22Rv1 (cell line): Measurements from ENCODE around the gene GNL3.

ENCODE experiments used
- CTCF ChIP-seq: fragments of 450-650 bp; IDR thresholded peaks from 2 replicates; pipeline ENCODE4 v1.5.1; 2017; ENCODE audit warnings: mild to moderate bottlenecking
- ZFX ChIP-seq: fragments of 450-650 bp; IDR thresholded peaks from 2 replicates; pipeline ENCODE4 v1.6.1; 2017; ENCODE audit warnings: antibody characterized with exemption, borderline replicate concordance

- TF ChIP-seq CTCF (no peak), ZFX (no peak)
Measured at GRCh38 chr3:52721730-52722008, 35.8 kb downstream of the GNL3 start.
